Liver (tissue), 9 donors: ENCODE data around the gene TSPEAR. TPM values are rescaled to one million over a fixed set of nuclear protein-coding genes. Genes with fewer than 3 reads are reported as not detected.

ENCODE experiments used
- DNase-seq: peaks from one replicate; pipeline ENCODE4 v3.0.0-alpha.2; 2017; ENCODE audit warnings: low spot score
- H3K27ac ChIP-seq, 2 donors: one replicate each; pipeline ENCODE4 v1.7.0; 2013; ENCODE audit warnings: inconsistent platforms in 2 of 2, low read length in 2 of 2, control low read depth in 1 of 2, low read depth in 1 of 2, mild to moderate bottlenecking in 1 of 2
- H3K27me3 ChIP-seq, 4 donors: one replicate each; pipeline versions ENCODE4 v1.6.1 to v1.7.0; 2013; ENCODE audit warnings: low read length in 3 of 4, inconsistent platforms in 1 of 4, mild to moderate bottlenecking in 1 of 4, moderate library complexity in 1 of 4; ENCODE audit not compliant: control insufficient read depth in 4 of 4, insufficient read depth in 4 of 4
- H3K36me3 ChIP-seq, 4 donors: one replicate each; pipeline versions ENCODE4 v1.6.1 to v1.7.0; 2013; ENCODE audit warnings: low read length in 3 of 4, mild to moderate bottlenecking in 3 of 4, low read depth in 1 of 4, moderate library complexity in 1 of 4; ENCODE audit not compliant: control insufficient read depth in 4 of 4, insufficient read depth in 3 of 4
- H3K4me1 ChIP-seq, 4 donors: one replicate each; pipeline versions ENCODE4 v1.6.1 to v1.7.0; 2013; ENCODE audit warnings: low read length in 3 of 4, mild to moderate bottlenecking in 3 of 4, moderate library complexity in 1 of 4; ENCODE audit not compliant: control insufficient read depth in 4 of 4, insufficient read depth in 4 of 4
- H3K4me3 ChIP-seq, 3 donors: one replicate each; pipeline versions ENCODE4 v1.6.1 to v1.7.0; 2013; ENCODE audit warnings: low read length in 3 of 3, control low read depth in 1 of 3, low read depth in 1 of 3, mild to moderate bottlenecking in 1 of 3
- H3K9ac ChIP-seq, 2 donors: one replicate each; pipeline ENCODE4 v1.7.0; 2013; ENCODE audit warnings: low read length in 2 of 2, mild to moderate bottlenecking in 2 of 2, moderate library complexity in 2 of 2, control low read depth in 1 of 2, low read depth in 1 of 2
- H3K9me3 ChIP-seq, 4 donors: one replicate each; pipeline versions ENCODE4 v1.6.1 to v1.7.0; 2013; ENCODE audit warnings: low read length in 3 of 4; ENCODE audit not compliant: control insufficient read depth in 4 of 4
- ATF3 ChIP-seq: IDR thresholded peaks from 2 replicates; pipeline ENCODE4 v1.6.1; 2016; ENCODE audit warnings: antibody characterized with exemption
- CTCF ChIP-seq: fragments of 150-350 bp; IDR thresholded peaks from 2 replicates; pipeline ENCODE4 v1.5.1; 2017; ENCODE audit warnings: improper control_type of control experiment, low read depth, low read length; ENCODE audit not compliant: missing input control
- EGR1 ChIP-seq, 2 donors: IDR thresholded peaks; 2 replicates each; pipeline ENCODE4 v1.6.1; 2016 to 2018; ENCODE audit warnings: antibody characterized with exemption in 2 of 2, low read depth in 2 of 2
- GABPA ChIP-seq, 2 donors: IDR thresholded peaks in 1 of 2; conservative IDR thresholded peaks in 1 of 2; 2 replicates each; pipeline ENCODE4 v1.6.1; 2016; ENCODE audit warnings: antibody characterized with exemption in 2 of 2, mild to moderate bottlenecking in 1 of 2, moderate library complexity in 1 of 2
- HNF4A ChIP-seq, 2 donors: conservative IDR thresholded peaks; 2 replicates each; pipeline ENCODE4 v1.6.1; 2016; ENCODE audit warnings: antibody characterized with exemption in 2 of 2, mild to moderate bottlenecking in 2 of 2
- JUND ChIP-seq, 2 donors: IDR thresholded peaks; 2 replicates each; pipeline ENCODE4 v1.6.1; 2016; ENCODE audit warnings: antibody characterized with exemption in 2 of 2
- MAX ChIP-seq: IDR thresholded peaks from 2 replicates; pipeline ENCODE4 v1.6.1; 2016; ENCODE audit warnings: antibody characterized with exemption
- NR2F2 ChIP-seq: IDR thresholded peaks from 2 replicates; pipeline ENCODE4 v1.6.1; 2016; ENCODE audit warnings: antibody characterized with exemption
- RAD21 ChIP-seq, 2 donors: IDR thresholded peaks; 2 replicates each; pipeline ENCODE4 v1.6.1; 2016; ENCODE audit warnings: antibody characterized with exemption in 2 of 2, mild to moderate bottlenecking in 2 of 2
- SP1 ChIP-seq: IDR thresholded peaks from 2 replicates; pipeline ENCODE4 v1.6.1; 2018; ENCODE audit warnings: antibody characterized with exemption, mild to moderate bottlenecking
- TAF1 ChIP-seq: conservative IDR thresholded peaks from 2 replicates; pipeline ENCODE4 v1.6.1; 2016; ENCODE audit warnings: antibody characterized with exemption, mild to moderate bottlenecking
- YY1 ChIP-seq: IDR thresholded peaks from 2 replicates; pipeline ENCODE4 v1.6.1; 2016; ENCODE audit warnings: antibody characterized with exemption, mild to moderate bottlenecking
- WGBS: extraction: QIAGEN DNeasy Blood & Tissue Kit; methylation state at CpG from one replicate; pipeline ENCODE4 v1.1.7; 2013; 5-methylcytosine and 5-hydroxymethylcytosine counted together
- polyA plus RNA-seq, 2 donors: library from polyadenylated mRNA; stranded (reverse) in 1 of 2; unstranded in 1 of 2; fragments of 200-250 nt in 1 of 2; fragments of >200 nt in 1 of 2; fragmentation: Nextera tagmentation in 1 of 2; extraction: Ambion mirVana in 1 of 2; gene quantifications; one replicate each; pipeline versions ENCODE4 v1.2.1 to v1.2.3, GENCODE V29; 2013 to 2015
- total RNA-seq, 2 donors: library from RNA; depleted of rRNA; stranded (reverse); fragments of >200 nt; gene quantifications; one replicate each; pipeline ENCODE4 v1.2.3, GENCODE V29; 2014
- donor health status: healthy.
- donor health status: healthy.
- donor health status: healthy.
- donor health status: healthy.
- donor health status: healthy.

TSPEAR gene
- total and polyA plus RNA-seq, 4 donors = under 0.01 to 0.14 (median 0.01) TPM; not detected in 1

GRCh38 chr21:44456214-44456914, 255.0 kb downstream of the TSPEAR start:
- TF ChIP-seq GABPA (IDR thresholded peaks at IDR 0.05 in 1 of 2, conservative IDR thresholded peaks at IDR 0.05 in 1 of 2) = no peak
- no peak for TF ChIP-seq MAX
- TF ChIP-seq EGR1 (IDR thresholded peaks at IDR 0.05; ENCODE audit: low read depth in 2 of 2) = no peak
- no peak for TF ChIP-seq RAD21 (IDR thresholded peaks at IDR 0.05)
- no peak for TF ChIP-seq YY1
- no peak for TF ChIP-seq CTCF
- no peak for TF ChIP-seq JUND (IDR thresholded peaks at IDR 0.05)
- no peak for TF ChIP-seq ATF3
- TF ChIP-seq TAF1 = no peak
- no peak for TF ChIP-seq NR2F2
- TF ChIP-seq HNF4A (conservative IDR thresholded peaks at IDR 0.05) = no peak
- Histone ChIP-seq H3K4me3 (peak overlapping the region; percentile 41 to 91 (median 68)), H3K4me1 (peaks cover 20 to 61% (median 42%) of the 10 kb centered on the region in 4 donors), H3K36me3 (no peaks in the 10 kb centered on the region), H3K9me3 (no peaks in the 10 kb centered on the region), H3K9ac (peak overlapping the region; percentile 59 to 82), H3K27me3 (no peaks in the 10 kb centered on the region), H3K27ac (peak overlapping the region; percentile 69 to 94)
- 41% methylated on average over 35 of the region's 35 CpGs for WGBS
- DNase-seq = no peak

DNA sequence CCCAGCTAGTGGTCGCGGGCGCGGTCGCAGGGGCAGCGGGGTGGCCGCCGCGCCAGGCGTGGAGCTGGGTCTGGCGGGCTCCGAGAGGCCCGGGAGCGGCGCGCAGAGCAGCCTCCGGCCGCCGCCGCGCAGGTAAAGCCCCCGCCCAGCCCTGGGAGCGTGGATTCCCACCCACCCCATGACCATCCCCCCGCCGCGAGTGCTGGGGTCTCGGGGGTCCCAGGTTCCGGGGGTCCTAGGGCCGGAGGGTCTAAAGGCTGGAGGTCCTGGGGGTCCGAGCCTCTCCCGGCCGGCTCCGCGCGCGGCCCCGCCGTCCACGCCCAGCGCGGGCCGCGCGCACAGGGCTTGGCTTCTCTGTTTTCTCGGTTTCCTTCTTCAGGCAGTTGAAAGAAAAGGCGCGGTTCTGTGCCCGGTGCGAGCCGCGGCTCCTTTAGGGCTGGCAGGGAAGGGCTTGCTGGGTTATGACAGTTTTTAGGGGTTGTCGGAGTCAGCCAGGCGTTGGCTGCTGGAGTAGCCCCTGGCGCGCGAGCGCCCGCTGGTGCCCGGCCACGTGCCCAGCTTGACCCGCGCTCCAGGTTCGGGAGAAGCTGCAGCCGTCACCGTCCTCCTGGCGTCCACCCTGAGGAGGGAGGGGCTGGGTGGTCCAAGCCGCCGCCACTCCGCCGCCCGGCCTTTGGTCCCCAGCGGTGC, 255.7 kb downstream of the TSPEAR start:
- Histone ChIP-seq H3K4me3 (peak overlapping the region; percentile 41 to 91 (median 68)), H3K27me3 (no peaks in the 10 kb centered on the region), H3K27ac (peak overlapping the region; percentile 69 to 94), H3K9ac (peak overlapping the region; percentile 59 to 82), H3K36me3 (no peaks in the 10 kb centered on the region), H3K4me1 (peaks cover 18 to 54% (median 36%) of the 10 kb centered on the region in 4 donors), H3K9me3 (no peaks in the 10 kb centered on the region)
- WGBS = 2% methylated on average over 72 of the region's 72 CpGs
- no peak for TF ChIP-seq ATF3
- TF ChIP-seq EGR1 (IDR thresholded peaks at IDR 0.05; ENCODE audit: low read depth in 2 of 2) = no peak
- TF ChIP-seq HNF4A (conservative IDR thresholded peaks at IDR 0.05) = no peak
- no peak for TF ChIP-seq TAF1
- TF ChIP-seq YY1 = peak; percentile 14
- no peak for TF ChIP-seq JUND (IDR thresholded peaks at IDR 0.05)
- peak; percentile 18 for TF ChIP-seq SP1
- TF ChIP-seq RAD21 (IDR thresholded peaks at IDR 0.05) = peak in 1 of 2 donors; percentile 33
- TF ChIP-seq CTCF = no peak
- DNase-seq = peak; percentile 43
